Esophagus squamous epithelium (tissue), 5 donors: ENCODE data around the gene TMEM191C. TPM values are rescaled to one million over a fixed set of nuclear protein-coding genes. Genes with fewer than 3 reads are reported as not detected.

Source experiments
- DNase-seq: peaks from one replicate; lab custom pipeline; 2025; lab: John Stamatoyannopoulos, UW
- H3K27ac ChIP-seq, 4 donors: fragments of 200-600 bp; sonication (generic); one replicate each; pipeline ENCODE4 v1.5.1; 2016 to 2019; ENCODE audit warnings: mild to moderate bottlenecking in 1 of 4
- H3K27me3 ChIP-seq, 4 donors: fragments of 200-600 bp; sonication (generic); 1 replicate in 3 of 4; 2 replicates in 1 of 4; pipeline versions ENCODE4 v1.5.1 to v1.6.0; 2017 to 2021; ENCODE audit warnings: antibody characterized with exemption in 1 of 4
- H3K36me3 ChIP-seq, 3 donors: fragments of 200-600 bp; sonication (generic); one replicate each; pipeline ENCODE4 v1.5.1; 2016 to 2019
- H3K4me1 ChIP-seq, 3 donors: fragments of 200-600 bp; sonication (generic); one replicate each; pipeline ENCODE4 v1.5.1; 2017 to 2019
- H3K4me3 ChIP-seq, 4 donors: fragments of 200-600 bp; sonication (generic); 1 replicate in 3 of 4; 2 replicates in 1 of 4; pipeline ENCODE4 v1.5.1; 2016 to 2019; ENCODE audit warnings: mild to moderate bottlenecking in 2 of 4, moderate library complexity in 1 of 4
- H3K9me3 ChIP-seq, 3 donors: fragments of 200-600 bp; sonication (generic); one replicate each; pipeline ENCODE4 v1.5.1; 2016 to 2019
- CTCF ChIP-seq, 6 experiments: fragments of 450-650 bp in 4 of 6; fragments of 200-600 bp in 2 of 6; sonication (generic) in 2 of 6; IDR thresholded peaks; one replicate each; pipeline ENCODE4 v1.5.1; 2016 to 2019; ENCODE audit warnings: antibody characterized with exemption in 6 of 6, mild to moderate bottlenecking in 4 of 6, moderate library complexity in 4 of 6
- POLR2A ChIP-seq, 4 donors: fragments of 450-650 bp; IDR thresholded peaks; one replicate each; pipeline ENCODE4 v1.6.1; 2017; ENCODE audit warnings: antibody characterized with exemption in 4 of 4, mild to moderate bottlenecking in 4 of 4, moderate library complexity in 3 of 4
- WGBS, 2 donors: methylation state at CpG; one replicate each; pipeline ENCODE4 v1.1.5; 2018; 5-methylcytosine and 5-hydroxymethylcytosine counted together
- intact Hi-C: fragments of 100-400 bp; cut with DNase I; formaldehyde crosslinking; loops from one replicate; pipeline ENCODE4 v1.15.0; 2022
- total RNA-seq, 4 donors: library from RNA; depleted of rRNA; stranded (reverse); fragments of >200 nt; gene quantifications; one replicate each; pipeline ENCODE4 v1.1.0, GENCODE V29; 2016
- donor health status: DM: yes; HTN: yes; CAD: no.

TMEM191C gene
- total RNA-seq, 4 donors from 2014 or later: 0.22 to 13.8 (median 4.7) TPM

DNA sequence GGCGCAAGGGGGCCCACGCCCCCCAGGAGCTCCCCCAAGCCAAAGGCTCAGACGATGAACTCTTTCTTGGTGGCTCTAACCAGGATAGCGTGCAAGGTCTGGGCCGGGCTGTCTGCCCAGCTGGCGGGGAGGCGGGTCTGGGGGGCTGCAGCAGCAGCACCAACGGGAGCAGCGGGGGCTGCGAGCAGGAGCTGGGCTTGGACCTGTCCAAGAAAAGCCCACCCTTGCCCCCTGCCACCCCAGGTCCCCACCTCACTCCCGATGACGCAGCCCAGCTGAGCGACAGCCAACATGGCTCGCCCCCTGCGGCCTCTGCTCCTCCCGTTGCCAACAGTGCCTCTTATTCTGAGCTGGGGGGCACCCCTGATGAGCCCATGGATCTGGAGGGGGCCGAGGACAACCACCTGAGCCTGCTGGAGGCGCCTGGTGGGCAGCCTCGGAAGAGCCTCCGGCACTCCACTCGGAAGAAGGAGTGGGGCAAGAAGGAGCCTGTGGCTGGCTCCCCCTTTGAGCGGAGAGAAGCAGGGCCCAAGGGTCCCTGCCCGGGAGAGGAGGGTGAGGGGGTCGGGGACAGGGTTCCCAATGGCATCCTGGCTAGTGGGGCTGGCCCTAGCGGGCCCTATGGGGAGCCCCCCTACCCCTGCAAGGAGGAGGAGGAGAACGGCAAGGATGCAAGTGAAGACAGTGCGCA is 21.6 kb upstream of the TMEM191C start:
- H3K36me3 ChIP-seq: peaks cover 19 to 56% (median 21%) of the 10 kb centered on the region in 3 donors
- H3K4me1 ChIP-seq: peaks cover 0 to 4% (median 0%) of the 10 kb centered on the region in 3 donors
- DNase-seq: no peak

DNA sequence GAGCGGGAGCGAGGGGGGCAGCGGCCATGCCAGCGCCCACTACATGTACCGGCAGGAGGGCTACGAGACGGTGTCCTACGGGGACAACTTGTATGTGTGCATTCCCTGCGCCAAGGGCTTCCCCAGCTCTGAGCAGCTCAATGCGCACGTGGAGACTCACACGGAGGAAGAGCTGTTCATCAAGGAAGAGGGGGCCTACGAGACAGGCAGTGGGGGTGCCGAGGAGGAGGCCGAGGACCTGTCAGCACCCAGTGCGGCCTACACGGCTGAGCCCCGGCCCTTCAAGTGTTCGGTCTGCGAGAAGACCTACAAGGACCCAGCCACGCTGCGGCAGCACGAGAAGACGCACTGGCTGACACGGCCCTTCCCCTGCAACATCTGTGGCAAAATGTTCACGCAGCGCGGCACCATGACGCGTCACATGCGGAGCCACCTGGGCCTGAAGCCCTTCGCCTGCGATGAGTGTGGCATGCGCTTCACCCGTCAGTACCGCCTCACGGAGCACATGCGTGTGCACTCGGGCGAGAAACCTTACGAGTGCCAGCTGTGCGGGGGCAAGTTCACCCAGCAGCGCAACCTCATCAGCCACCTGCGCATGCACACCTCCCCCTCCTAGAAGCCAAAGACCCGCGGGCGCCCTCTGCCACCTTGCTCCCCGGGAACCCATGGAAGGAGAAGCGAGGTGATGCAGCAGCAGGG is 20.9 kb upstream of the TMEM191C start:
- 95 to 98% methylated on average over 13 to 20 of the region's 49 CpGs for WGBS, 2 donors
- Histone ChIP-seq H3K36me3 (peaks cover 19 to 56% (median 21%) of the 10 kb centered on the region in 3 donors), H3K27me3 (no peaks in the 10 kb centered on the region), H3K4me1 (peaks cover 0 to 1% (median 0%) of the 10 kb centered on the region in 3 donors), H3K9me3 (no peaks in the 10 kb centered on the region), H3K4me3 (no peak overlapping the region), H3K27ac (no peak overlapping the region)
- no peak for DNase-seq
- intact Hi-C loops: no loop called here
- no peak for TF ChIP-seq CTCF (IDR thresholded peaks at IDR 0.05)
- no peak for TF ChIP-seq POLR2A (IDR thresholded peaks at IDR 0.05)

More for the DNA sequence above, 21.6 kb upstream of the TMEM191C start:
- H3K4me3 ChIP-seq: no peak overlapping the region
- no peaks in the 10 kb centered on the region for H3K9me3 ChIP-seq
- TF ChIP-seq CTCF (IDR thresholded peaks at IDR 0.05) (no peak), POLR2A (IDR thresholded peaks at IDR 0.05) (no peak)
- H3K27ac ChIP-seq: no peak overlapping the region
- no peaks in the 10 kb centered on the region for H3K27me3 ChIP-seq
- 100% methylated on average over 2 of the region's 27 CpGs; no CpG with 5 or more reads in 1 of the 2 donors for WGBS, 2 donors
- intact Hi-C loops: no loop called here

DNA sequence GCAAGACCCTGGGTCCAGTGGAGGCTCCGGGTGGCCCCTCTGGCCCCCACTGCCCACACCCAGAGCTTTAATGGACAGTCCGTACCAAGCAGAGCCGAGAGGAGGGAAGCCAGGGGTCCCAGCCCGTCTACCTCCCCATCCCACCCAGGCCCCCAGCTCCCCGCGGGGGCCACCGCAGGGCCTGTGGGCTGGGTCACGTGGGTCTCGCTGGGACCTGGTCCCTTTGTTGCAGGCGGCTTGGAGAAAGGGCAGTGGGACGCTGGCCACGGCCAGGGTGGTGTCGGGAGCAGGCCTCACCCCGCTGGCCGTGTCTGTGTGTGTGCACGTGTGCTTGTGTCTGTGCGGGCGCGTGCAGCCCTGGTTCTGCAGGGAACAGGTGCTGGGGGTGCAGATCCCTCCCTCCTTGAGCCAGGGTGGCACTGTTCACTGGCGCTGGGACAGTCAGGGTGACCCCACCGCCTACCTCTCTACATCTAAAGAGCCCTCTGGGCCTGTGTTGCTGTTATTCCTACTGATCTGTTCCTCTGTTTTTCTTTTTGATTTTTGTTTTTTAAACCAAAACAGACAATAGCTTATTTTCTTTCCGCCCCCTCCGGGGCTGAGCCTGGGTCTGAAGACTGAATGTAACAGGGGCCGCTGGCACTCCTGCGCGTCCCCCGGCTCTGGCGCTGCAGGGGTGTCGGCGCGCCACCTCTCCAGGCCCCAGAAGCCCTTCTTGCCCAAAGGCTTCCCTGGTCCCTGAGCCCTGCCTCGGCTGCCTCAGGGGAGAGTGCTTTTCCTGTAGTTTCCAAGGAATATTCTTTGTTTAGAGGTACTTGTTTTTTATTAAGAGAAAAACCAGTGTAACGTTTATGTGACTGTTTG is 20.1 kb upstream of the TMEM191C start:
- H3K9me3 ChIP-seq: no peaks in the 10 kb centered on the region
- H3K27ac ChIP-seq: no peak overlapping the region
- DNase-seq: no peak
- intact Hi-C loops: no loop called here
- 91 to 96% methylated on average over 15 to 18 of the region's 33 CpGs for WGBS, 2 donors
- TF ChIP-seq POLR2A (IDR thresholded peaks at IDR 0.05) (no peak), CTCF (IDR thresholded peaks at IDR 0.05) (no peak)
- H3K27me3 ChIP-seq: no peaks in the 10 kb centered on the region
- no peaks in the 10 kb centered on the region for H3K4me1 ChIP-seq
- no peak overlapping the region for H3K4me3 ChIP-seq
- peaks cover 19 to 56% (median 21%) of the 10 kb centered on the region in 3 donors for H3K36me3 ChIP-seq

- TF ChIP-seq CTCF (IDR thresholded peaks at IDR 0.05): no peak
- no peak for TF ChIP-seq POLR2A (IDR thresholded peaks at IDR 0.05)
- H3K9me3 ChIP-seq: no peaks in the 10 kb centered on the region
- H3K36me3 ChIP-seq: peaks cover 19 to 56% (median 21%) of the 10 kb centered on the region in 3 donors
- no peak overlapping the region for H3K27ac ChIP-seq
- no peak for DNase-seq
- WGBS, 2 donors: 88 to 90% methylated on average over 12 to 16 of the region's 22 CpGs
- intact Hi-C loops: no loop called here
- no peaks in the 10 kb centered on the region for H3K4me1 ChIP-seq
- no peaks in the 10 kb centered on the region for H3K27me3 ChIP-seq
- H3K4me3 ChIP-seq: no peak overlapping the region
Observed at GRCh38 chr22:21447694-21448402, 19.3 kb upstream of the TMEM191C start.
